ENCODE data around the gene ATXN2.
A peak's percentile ranks its signal among the peaks of the same experiment; 100 is the strongest.
"Not testable (repeated sequence)": the region's sequence is repeated elsewhere in the genome, so short reads cannot be mapped to it uniquely, and the experiment has no call there.

Gene ATXN2

GRCh38 chr12:111469401-111469800 is 129.7 kb downstream of the ATXN2 start:
- no peak for TF ChIP-seq CTCF (IDR thresholded peaks at IDR 0.05; ENCODE audit: low read depth, low read length)

GRCh38 chr12:111467857-111468241 is 131.3 kb downstream of the ATXN2 start:
- peak; percentile 82 for DNase-seq (ENCODE audit: extremely low read depth, low read depth)
- no peak for TF ChIP-seq CTCF (IDR thresholded peaks at IDR 0.05; ENCODE audit: low read depth, low read length)

More at GRCh38 chr12:111469401-111469800, 129.7 kb downstream of the ATXN2 start:
- DNase-seq (ENCODE audit: extremely low read depth, low read depth): no peak

GRCh38 chr12:111467092-111467856 is 131.8 kb downstream of the ATXN2 start:
- no peak for DNase-seq (ENCODE audit: extremely low read depth, low read depth)
- no peak for TF ChIP-seq CTCF (IDR thresholded peaks at IDR 0.05; ENCODE audit: low read depth, low read length)

GRCh38 chr12:111462210-111462769 is 136.8 kb downstream of the ATXN2 start:
- DNase-seq (ENCODE audit: extremely low read depth, low read depth): peak; percentile 80
- TF ChIP-seq CTCF (IDR thresholded peaks at IDR 0.05; ENCODE audit: low read depth, low read length): no peak

GRCh38 chr12:111460111-111460510 is 139.0 kb downstream of the ATXN2 start:
- not testable (repeated sequence) for DNase-seq (ENCODE audit: extremely low read depth, low read depth)

- no peak for DNase-seq (ENCODE audit: extremely low read depth, low read depth)
- TF ChIP-seq CTCF (IDR thresholded peaks at IDR 0.05; ENCODE audit: low read depth, low read length): no peak
Observed at GRCh38 chr12:111458546-111459172, 140.5 kb downstream of the ATXN2 start.

GRCh38 chr12:111457577-111457976 is 141.5 kb downstream of the ATXN2 start:
- no peak for DNase-seq (ENCODE audit: extremely low read depth, low read depth)
- TF ChIP-seq CTCF (IDR thresholded peaks at IDR 0.05; ENCODE audit: low read depth, low read length): no peak
